KOPT-K1 (cell line): ENCODE data around the gene LMNB1.
"Not testable (repeated sequence)": the region's sequence is repeated elsewhere in the genome, so short reads cannot be mapped to it uniquely, and the experiment has no call there.

Source experiments
- H3K27ac ChIP-seq: fragments of 200-600 bp; sonication (generic); 2 replicates; pipeline ENCODE4 v1.5.1; 2016; ENCODE audit warnings: antibody characterized with exemption, mild to moderate bottlenecking, low read depth, low read length; ENCODE audit not compliant: poor library complexity, severe bottlenecking
- H3K36me3 ChIP-seq: fragments of 200-600 bp; sonication (generic); 2 replicates; pipeline ENCODE4 v1.5.1; 2017; ENCODE audit warnings: antibody characterized with exemption, mild to moderate bottlenecking, low read length, moderate library complexity; ENCODE audit not compliant: insufficient read depth
- H3K9me3 ChIP-seq: fragments of 200-600 bp; sonication (generic); 2 replicates; pipeline ENCODE4 v1.5.1; 2017; ENCODE audit warnings: antibody characterized with exemption, low read length, mild to moderate bottlenecking; ENCODE audit not compliant: insufficient read depth, poor library complexity, severe bottlenecking

Gene LMNB1

GRCh38 chr5:126836778-126837177, 59.8 kb downstream of the LMNB1 start:
- Histone ChIP-seq H3K27ac (no peak overlapping the region), H3K36me3 (peaks cover 77% of the 10 kb centered on the region), H3K9me3 (no peaks in the 10 kb centered on the region)

GRCh38 chr5:126837242-126837641, 60.3 kb downstream of the LMNB1 start:
- H3K27ac ChIP-seq = no peak overlapping the region
- H3K9me3 ChIP-seq = no peaks in the 10 kb centered on the region
- peaks cover 72% of the 10 kb centered on the region for H3K36me3 ChIP-seq

DNA sequence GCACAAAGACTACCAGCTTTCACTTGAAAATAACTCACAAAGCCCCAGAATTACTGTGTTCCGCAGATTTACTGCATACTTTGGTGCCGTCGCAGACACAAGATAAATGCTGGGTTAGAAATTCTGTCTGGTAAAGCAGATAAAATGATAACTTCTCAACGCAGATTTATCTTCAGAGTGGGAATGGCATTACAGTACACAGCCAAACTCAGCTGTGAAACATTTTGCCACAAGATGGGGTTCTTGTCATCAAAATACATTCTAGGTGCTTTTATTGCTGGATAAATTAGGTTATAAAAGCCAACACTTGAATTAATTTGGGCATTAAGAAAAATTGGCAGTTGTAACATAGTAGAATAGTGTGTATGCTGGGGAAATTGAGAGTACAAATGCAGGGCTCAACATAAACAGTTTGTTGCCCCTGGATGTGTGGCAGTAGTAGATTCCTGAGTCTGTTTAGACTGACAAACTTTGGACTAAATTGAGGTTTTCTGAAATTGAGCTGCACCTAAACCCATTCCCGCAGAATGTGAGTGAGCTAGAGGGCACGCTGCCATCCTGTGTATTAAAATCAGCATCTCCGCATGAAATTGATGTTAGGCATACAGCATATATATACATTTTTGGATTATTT, 61.1 kb downstream of the LMNB1 start:
- Histone ChIP-seq H3K36me3 (peaks cover 65% of the 10 kb centered on the region), H3K27ac (no peak overlapping the region), H3K9me3 (no peaks in the 10 kb centered on the region)

DNA sequence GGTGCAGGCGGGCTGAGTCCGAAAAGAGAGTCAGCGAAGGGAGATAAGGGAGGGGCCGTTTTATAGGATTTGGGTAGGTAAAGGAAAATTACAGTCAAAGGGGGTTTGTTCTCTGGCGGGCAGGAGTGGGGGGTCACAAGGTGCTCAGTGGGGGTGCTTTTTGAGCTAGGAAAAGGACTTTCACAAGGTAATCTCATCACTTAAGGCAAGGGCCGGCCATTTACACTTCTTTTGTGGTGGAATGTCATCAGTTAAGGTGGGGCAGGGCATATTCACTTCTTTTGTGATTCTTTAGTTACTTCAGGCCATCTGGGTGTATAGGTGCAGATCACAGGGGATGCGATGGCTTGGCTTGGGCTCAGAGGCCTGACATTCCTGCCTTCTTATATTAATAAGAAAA, 62.5 kb downstream of the LMNB1 start:
- H3K9me3 ChIP-seq, H3K27ac ChIP-seq: not testable (repeated sequence)

DNA sequence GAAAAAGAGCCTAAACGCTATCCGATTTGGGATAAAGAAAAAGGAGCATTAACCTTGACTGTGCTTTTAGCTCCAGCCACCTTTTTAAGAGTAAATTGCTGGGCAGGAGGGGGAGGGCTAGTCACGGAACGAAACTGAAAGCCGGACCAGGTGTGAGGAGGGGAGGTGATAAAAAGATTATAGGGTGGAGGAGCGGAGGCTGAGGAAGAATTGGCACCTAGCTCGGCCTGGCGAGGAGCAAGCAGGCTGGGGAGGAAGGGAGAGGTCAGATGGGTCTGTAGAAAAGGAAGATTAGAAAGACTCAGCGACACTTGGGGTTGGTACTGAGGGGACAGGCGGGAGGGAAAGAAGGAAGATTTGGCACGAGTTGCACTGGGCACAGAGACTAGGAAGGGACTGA, 66.4 kb downstream of the LMNB1 start:
- peaks cover 18% of the 10 kb centered on the region for H3K36me3 ChIP-seq
- not testable (repeated sequence) for H3K27ac ChIP-seq, H3K9me3 ChIP-seq

More for the DNA sequence above, 62.5 kb downstream of the LMNB1 start:
- H3K36me3 ChIP-seq = peaks cover 51% of the 10 kb centered on the region

- peaks cover 19% of the 10 kb centered on the region for H3K36me3 ChIP-seq
- not testable (repeated sequence) for H3K9me3 ChIP-seq
Measured at GRCh38 chr5:126845470-126846070, 68.6 kb downstream of the LMNB1 start.

DNA sequence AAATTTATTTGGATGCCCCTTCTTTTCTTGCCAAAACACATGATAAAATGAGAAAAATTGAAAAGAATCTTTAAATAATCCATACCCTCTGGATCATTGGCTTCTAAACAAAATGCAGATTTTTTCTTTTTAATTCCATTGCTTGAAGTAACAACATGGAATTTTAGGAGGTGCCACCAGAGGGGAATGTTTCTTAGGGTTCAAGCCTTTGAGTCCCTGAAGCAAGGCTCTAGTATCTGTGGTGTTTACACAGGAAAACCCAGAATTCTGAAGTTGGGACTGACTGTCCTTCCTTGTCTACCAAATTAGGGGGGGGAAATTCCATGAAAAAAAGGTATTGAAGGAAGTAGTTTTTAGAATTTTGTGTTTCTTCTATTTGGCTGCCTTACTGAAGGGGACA, 69.4 kb downstream of the LMNB1 start:
- Histone ChIP-seq H3K27ac (no peak overlapping the region), H3K9me3 (no peaks in the 10 kb centered on the region), H3K36me3 (peaks cover 24% of the 10 kb centered on the region)

More at GRCh38 chr5:126845470-126846070, 68.6 kb downstream of the LMNB1 start:
- H3K27ac ChIP-seq = not testable (repeated sequence)

DNA sequence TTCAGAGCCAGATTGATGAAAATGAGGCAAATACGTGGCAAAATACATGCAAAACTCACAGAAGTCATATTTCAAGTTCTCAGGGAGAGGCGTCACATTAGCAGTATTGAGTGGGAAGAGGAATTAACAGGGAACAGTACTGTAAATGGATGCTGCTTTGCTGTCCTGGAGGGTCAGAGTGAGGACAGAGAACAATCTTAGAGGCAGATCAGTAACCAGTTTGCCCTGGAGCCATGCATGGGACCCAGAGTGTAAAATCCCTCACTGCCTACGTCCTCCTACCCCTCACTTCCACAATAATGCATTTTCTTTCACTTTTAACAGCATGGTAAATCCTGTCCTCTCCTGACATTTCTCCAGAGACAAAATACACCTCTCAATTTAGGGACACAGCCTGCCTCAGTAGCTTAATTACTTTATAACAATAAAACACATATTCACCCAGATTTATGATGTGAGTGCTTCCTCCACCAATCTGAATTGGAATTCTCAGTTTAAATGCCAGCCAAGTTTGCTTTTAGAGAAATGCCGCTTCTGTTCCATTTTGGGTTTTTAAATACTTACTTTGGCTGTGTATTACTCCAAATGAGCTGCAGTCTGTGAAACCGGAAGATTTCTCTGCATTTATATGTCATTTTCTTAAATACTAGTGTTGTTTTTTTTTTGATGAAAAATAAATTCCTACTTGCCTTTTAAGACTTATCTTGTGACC, 70.0 kb downstream of the LMNB1 start:
- H3K36me3 ChIP-seq = peaks cover 29% of the 10 kb centered on the region
- no peak overlapping the region for H3K27ac ChIP-seq
- no peaks in the 10 kb centered on the region for H3K9me3 ChIP-seq

GRCh38 chr5:126847456-126847820, 70.5 kb downstream of the LMNB1 start:
- no peaks in the 10 kb centered on the region for H3K9me3 ChIP-seq
- H3K36me3 ChIP-seq = peaks cover 32% of the 10 kb centered on the region
- H3K27ac ChIP-seq = no peak overlapping the region

GRCh38 chr5:126847826-126848251, 70.9 kb downstream of the LMNB1 start:
- H3K36me3 ChIP-seq = peaks cover 32% of the 10 kb centered on the region
- no peaks in the 10 kb centered on the region for H3K9me3 ChIP-seq
- H3K27ac ChIP-seq = no peak overlapping the region

DNA sequence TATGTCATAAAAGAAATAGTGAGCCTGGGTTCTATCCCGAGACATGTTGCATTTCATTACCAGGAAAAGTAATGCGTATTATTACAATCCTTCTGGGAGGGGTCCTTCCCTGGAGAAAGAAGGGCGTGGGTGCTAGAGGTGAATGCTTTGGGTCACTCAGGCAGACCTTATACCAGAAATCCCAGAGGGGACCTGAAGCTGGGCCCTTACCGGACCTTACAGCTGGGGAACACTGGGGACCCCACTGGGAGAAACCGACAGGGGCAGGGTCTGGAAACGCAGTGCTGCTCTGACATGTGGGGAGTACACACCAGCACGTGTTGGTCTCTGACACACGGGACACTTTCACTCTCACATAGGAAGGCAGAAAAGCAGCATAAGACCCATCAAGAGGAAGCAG, 71.3 kb downstream of the LMNB1 start:
- H3K36me3 ChIP-seq = peaks cover 32% of the 10 kb centered on the region
- H3K27ac ChIP-seq = no peak overlapping the region

GRCh38 chr5:126849101-126849678, 72.3 kb downstream of the LMNB1 start:
- no peak overlapping the region for H3K27ac ChIP-seq
- peaks cover 34% of the 10 kb centered on the region for H3K36me3 ChIP-seq
- no peaks in the 10 kb centered on the region for H3K9me3 ChIP-seq

More for the DNA sequence above, 71.3 kb downstream of the LMNB1 start:
- H3K9me3 ChIP-seq = no peaks in the 10 kb centered on the region

GRCh38 chr5:126851501-126852011, 74.6 kb downstream of the LMNB1 start:
- no peaks in the 10 kb centered on the region for H3K9me3 ChIP-seq
- peaks cover 46% of the 10 kb centered on the region for H3K36me3 ChIP-seq
- H3K27ac ChIP-seq = no peak overlapping the region

DNA sequence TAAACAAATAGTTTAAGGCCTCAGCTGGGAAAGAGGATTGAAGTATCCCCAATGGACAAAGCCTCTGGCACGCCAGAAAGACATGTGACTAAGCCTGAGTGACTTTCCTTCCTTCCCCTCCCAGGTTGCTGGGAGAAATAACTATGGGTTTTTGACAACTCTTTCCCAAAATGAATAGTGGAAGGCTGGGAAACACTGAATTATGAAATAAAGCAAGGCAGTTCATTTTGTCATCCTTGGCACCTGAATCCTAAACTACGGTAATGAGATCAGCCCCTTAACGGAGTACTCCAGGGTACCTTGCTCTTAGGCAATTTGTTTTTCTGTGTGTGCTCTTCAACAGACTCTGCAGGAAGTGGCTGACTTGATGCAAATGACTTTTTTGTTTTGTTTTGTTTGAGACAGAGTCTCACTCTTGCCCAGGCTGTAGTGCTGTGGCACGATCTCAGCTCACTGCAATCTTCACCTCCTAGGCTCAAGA, 75.2 kb downstream of the LMNB1 start:
- Histone ChIP-seq H3K27ac (peak overlapping the region; percentile 18), H3K9me3 (no peaks in the 10 kb centered on the region), H3K36me3 (peaks cover 47% of the 10 kb centered on the region)

GRCh38 chr5:126852841-126853271, 75.9 kb downstream of the LMNB1 start:
- H3K9me3 ChIP-seq = no peaks in the 10 kb centered on the region
- no peak overlapping the region for H3K27ac ChIP-seq
- H3K36me3 ChIP-seq = peaks cover 54% of the 10 kb centered on the region
